HS-5 (cell line): ENCODE data around the gene CARHSP1.
"Not testable (repeated sequence)": the region's sequence is repeated elsewhere in the genome, so short reads cannot be mapped to it uniquely, and the experiment has no call there.

Experiments
- DNase-seq: peaks from one replicate; pipeline ENCODE4 v3.0.0-alpha.2; 2012; ENCODE audit warnings: low read depth

CARHSP1 gene

DNA sequence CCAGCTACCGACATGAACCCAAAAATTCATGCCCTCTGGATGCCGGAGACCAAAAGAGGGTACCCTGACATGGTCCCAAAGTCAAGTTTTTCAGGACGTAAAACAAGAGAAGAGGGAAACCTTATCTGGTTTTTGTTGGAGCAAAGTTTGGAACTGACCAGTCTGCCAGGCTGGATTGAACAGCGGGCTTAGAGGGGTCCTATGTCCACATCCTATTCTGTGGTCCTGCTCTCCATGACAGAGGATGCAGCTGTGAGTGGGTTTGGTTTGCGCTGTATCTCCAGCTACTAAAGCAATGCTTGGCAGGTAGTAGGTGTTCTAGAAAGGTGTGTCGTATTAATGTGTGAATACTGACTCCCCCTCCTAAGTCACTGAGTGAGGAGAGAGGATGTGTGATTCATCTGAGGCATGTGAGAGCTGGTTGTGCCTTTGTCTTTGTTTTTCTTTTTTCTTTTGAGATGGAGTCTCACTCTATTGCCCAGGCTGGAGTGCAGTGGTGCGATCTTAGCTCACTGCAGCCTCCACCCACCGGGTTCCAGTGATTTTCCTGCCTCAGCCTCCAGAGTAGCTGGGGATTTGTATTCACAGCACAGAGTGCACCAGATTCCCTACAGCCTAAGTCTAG, 40.2 kb downstream of the CARHSP1 start:
- no peak for DNase-seq

DNA sequence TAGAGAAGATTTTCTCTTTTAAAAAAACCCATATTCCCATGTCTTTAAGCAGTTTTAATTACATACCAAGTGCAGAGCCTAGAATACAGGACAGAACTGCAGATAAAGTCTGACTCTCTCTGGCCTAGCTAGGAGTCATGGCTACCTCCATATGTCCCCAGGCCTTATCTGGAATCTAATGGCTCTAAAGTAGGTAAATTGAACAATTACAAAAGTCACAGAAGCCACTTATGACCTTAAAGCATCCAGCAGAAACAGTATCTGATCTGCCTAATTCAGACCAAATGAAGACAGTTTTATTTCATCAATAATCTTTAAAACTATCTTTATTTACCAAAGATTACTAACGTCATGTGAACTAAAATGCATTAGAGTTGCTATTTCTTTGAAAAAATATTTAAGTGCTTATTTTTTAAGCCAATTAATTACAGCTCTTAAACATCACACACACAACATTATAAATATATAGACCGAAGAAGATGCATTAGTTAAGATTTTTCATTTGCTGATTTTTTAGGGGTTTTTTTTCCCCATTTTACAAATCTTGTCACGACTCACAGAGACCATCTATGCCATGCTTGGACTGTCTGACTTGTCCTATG, 42.4 kb downstream of the CARHSP1 start:
- no peak for DNase-seq

DNA sequence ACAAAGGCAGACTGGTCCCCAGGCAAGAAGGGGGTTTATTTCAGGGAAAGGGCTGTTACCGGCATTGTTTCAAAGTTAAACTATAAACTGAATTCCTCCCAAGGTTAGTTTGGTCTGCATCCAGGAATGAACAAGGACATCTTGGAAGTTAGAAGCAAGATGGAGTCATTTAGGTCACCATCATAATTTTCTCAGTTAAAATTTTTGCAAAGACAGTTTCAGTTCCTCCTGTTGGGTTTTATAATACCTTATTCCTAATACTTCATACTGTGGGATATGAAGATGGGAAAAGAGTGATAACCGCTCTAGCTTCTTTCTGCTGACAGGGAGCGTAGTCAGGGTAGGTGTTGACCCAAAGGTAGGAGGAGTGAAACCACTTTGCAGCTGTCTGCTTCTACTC, 46.4 kb downstream of the CARHSP1 start:
- no peak for DNase-seq

DNA sequence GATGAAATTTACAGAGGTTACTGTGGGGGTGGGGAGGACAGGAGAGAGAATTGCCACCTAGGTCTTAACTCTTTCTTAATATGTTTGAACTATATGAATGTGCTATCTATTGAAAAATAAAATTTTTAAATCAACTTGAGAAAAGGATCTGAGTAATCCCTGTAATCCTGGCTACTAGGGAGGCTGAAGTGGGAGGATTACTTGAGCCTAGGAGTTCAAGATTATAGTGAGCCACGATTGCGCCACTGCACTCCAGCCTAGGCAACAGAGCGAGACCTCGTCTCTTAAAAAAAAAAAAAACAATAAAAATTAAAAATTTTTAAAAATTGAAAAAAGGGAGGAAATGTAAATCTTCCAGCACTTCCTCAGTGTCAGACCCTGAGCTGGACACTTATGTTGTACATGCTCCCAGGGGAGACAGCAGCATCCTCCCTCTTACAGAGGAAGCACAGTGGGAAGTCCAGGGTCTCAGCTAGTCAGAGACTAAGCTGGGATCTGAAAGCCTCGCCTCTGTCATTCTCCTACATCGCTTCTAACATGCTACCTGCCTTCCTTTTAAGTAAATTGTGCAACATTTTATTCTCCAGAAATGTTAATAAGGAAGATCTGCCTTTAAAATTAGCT, 49.3 kb downstream of the CARHSP1 start:
- DNase-seq, result no peak

- no peak for DNase-seq
Measured at GRCh38 chr16:8818504-8819270, 50.1 kb downstream of the CARHSP1 start.

DNA sequence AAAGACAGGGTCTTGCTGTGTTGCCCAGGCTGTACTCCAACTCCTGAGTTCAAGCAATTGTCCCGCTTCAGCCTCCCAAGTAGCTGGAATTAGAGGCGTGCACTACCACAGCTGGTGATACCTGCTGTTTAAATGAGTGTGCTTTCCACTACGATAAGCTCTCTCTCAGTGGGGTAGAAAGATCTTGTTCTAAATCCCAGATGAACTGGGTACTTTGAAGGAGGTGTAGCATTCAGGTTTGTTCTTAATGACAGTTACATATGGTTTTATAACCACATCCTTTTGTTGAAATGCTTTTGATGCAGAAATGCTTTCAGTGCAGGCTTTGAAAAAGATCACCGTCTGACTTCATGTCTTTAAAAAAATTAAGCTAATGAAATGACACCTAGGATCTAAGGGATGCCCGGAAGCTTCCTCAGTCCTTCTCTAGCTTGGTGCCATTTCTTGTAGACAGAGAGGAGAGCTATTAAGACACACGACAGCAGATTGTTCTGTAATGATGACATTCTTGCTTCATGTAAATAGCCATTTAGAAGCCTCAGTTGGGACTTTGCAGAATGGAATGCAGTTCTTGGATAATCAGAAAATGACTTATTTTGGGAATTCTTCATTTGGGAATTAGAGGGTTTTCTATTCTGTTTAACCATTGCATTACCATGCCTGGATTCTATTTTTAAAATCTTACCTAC, 51.7 kb downstream of the CARHSP1 start:
- no peak for DNase-seq

GRCh38 chr16:8814095-8814806, 54.6 kb downstream of the CARHSP1 start:
- no peak for DNase-seq

GRCh38 chr16:8812162-8812843, 56.5 kb downstream of the CARHSP1 start:
- DNase-seq, result no peak

DNA sequence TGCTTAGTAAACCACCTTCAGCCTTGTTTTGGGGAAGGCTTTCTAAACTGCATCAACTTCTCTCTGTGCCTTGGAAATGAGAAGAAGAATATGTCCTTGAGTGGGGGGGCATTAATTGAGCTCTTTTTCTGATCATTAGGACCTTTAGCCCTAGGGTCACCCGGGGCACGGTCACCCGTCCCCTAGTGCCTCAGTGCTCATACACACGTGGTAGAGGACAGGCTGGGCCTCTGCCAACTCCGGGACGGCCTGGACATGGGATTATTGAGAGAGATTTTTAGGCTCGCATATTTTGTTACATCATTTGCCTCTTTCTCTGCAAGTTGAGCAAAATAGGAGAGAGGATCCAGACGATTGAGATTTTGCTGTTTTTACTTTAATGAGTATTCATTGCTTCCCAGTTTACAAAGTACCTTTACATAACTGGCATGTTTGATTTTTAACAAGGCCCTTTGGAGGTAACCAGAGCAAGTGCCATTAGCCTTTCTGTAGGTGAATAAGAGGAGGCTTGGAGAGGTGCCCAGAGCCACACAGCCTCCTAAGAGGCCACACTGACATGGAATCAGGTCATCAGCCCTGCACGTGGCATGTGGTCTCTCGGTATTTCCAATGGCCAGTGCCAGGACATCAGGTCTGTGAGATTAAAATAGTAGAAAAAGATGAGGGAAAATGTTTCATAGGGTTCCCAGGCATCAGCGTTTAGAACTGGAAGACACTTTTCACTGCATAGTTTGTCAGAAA, 60.0 kb downstream of the CARHSP1 start:
- no peak for DNase-seq

GRCh38 chr16:8808009-8808408, 60.8 kb downstream of the CARHSP1 start:
- DNase-seq, result no peak

DNA sequence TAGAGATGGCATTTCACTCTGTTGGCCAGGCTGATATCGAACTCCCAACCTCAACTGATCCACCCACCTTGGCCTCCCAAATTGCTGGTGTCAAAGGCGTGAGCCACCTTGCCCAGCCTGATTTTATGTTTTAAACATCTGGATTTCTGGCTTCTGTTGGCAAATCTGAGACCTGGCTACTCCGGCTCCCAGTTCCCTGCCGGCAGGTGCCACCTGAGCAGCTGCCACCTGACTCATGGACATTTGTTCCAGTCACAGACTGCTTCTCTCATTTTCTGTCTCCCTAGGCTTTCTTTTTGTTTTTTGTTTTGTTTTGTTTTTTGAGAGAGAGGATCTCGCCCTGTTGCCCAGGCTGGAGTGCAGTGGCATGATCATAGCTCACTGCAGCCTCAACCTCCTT, 61.6 kb downstream of the CARHSP1 start:
- no peak for DNase-seq

DNA sequence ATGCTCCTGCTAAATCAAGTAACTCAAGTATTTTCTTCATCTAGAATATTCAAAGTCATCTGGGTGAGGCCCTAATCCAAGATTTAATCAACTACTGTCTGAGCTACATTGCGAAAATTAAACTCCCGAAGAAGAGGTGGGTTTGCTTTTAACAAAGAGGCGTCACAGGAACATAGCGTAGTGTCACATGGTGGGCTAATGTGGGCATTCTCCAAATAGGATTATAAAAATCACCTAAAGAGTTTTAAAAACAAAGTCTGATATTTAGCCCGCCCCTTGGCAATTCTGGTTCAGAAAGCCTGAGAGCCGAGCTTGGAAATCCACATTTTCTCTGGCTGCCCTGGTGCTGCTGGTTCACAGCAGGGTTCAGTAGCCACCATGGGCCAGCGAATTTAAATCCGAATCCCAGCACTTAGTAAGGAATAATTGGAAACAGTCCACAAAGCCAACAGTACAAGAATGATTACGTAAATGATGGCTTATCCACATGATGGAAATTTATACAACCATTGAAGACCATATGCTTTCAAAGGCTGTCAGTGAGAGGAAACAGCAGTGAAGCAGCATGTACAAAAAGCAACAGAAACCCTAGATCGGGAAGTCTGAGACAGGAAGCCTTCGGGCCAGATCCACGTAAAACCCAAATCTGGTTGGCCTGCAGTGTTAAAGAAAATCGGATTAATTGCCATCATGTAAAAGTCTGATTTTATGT, 62.4 kb downstream of the CARHSP1 start:
- DNase-seq, result no peak

DNA sequence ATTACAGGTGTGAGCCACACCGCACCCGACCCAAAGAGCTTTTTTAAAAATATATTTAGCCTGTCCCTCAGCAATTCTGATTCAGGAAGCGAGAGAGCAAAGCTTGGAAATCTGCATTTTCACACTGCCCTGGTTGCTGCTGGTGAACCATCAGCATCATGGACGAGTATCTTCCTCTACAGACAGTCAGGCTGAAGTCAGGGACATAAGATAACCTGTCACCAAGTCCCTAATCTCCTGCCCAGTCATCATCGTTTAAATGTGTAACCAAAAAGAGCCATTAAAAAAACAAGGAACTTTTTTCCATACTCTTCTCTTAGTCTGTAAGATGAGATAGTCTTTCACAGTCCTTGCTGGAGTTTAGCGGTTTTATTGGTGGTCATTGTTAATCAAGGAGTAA, 64.5 kb downstream of the CARHSP1 start:
- DNase-seq, result no peak

GRCh38 chr16:8803733-8804132, 65.1 kb downstream of the CARHSP1 start:
- not testable (repeated sequence) for DNase-seq
